HepG2 (cell line): ENCODE measurements around the gene TBCD. TPM values are rescaled to one million over a fixed set of nuclear protein-coding genes. Genes with fewer than 3 reads are reported as not detected.

Experiments
- ATAC-seq: fragments of 200-7000 bp; cut with Tn5 transposase; 3 replicates; pipeline ENCODE4 v1.9.1; 2020; ENCODE audit warnings: mild to moderate bottlenecking, moderate library complexity
- BruUV-seq: library from RNA; stranded (reverse); fragments of 400-500 nt; replicated peaks from 2 replicates; lab custom pipeline; 2021; lab: Mats Ljungman, UMichigan
- CTCF ChIA-PET: fragments of 300-600 bp; formaldehyde crosslinking; extraction: SDS; loops from one replicate; lab custom pipeline; 2021; ENCODE audit warnings: low total read pairs, inconsistent platforms, low intra/inter-chr PET ratio; lab: Yijun Ruan, JAX
- POLR2A ChIA-PET: fragments of 350-600 bp; sonication (Branson Sonifier 250); formaldehyde crosslinking; loops from one replicate; lab custom pipeline; 2020; ENCODE audit warnings: antibody characterized with exemption, inconsistent platforms; lab: Yijun Ruan, JAX
- DNase-seq: peaks from one replicate; pipeline ENCODE4 v3.0.0-alpha.2; 2015; ENCODE audit warnings: low spot score
- FAIRE-seq: peaks from 3 replicates; lab custom pipeline; 2011; peaks lifted over from hg19 to GRCh38; lab: Jason Lieb, UNC
- H2AFZ ChIP-seq: one replicate; pipeline ENCODE4 v1.6.1; 2011; ENCODE audit warnings: low read length, inconsistent platforms
- H3K27ac ChIP-seq: fragments of 300-600 bp; 3 replicates; pipeline ENCODE4 v1.8.0; 2011; ENCODE audit warnings: mixed run types, mild to moderate bottlenecking, mixed read lengths, low read length, inconsistent platforms; ENCODE audit not compliant: insufficient read depth; ENCODE audit errors: extremely low read length
- H3K27me3 ChIP-seq, 2 experiments: fragments of 200-600 bp in 1 of 2; 2 replicates in 1 of 2; 3 replicates in 1 of 2; pipeline versions ENCODE4 v1.6.0 to v1.8.0; 2011; ENCODE audit warnings: low read length in 2 of 2, mild to moderate bottlenecking in 2 of 2, moderate library complexity in 2 of 2, inconsistent platforms in 1 of 2; ENCODE audit not compliant: insufficient read depth in 2 of 2, control insufficient read depth in 1 of 2
- H3K36me3 ChIP-seq, 2 experiments: fragments of 200-600 bp in 1 of 2; replicated peaks in 1 of 2; 2 replicates in 1 of 2; 3 replicates in 1 of 2; pipeline versions ENCODE4 v1.5.1 to v1.8.0; 2011; ENCODE audit warnings: low read length in 2 of 2, inconsistent platforms in 1 of 2; ENCODE audit not compliant: insufficient read depth in 2 of 2, control insufficient read depth in 1 of 2
- H3K4me1 ChIP-seq: 2 replicates; pipeline ENCODE4 v1.5.1; 2012; ENCODE audit warnings: low read length, inconsistent platforms; ENCODE audit not compliant: insufficient read depth
- H3K4me2 ChIP-seq: 2 replicates; pipeline ENCODE4 v1.6.0; 2011; ENCODE audit warnings: low read depth, low read length, inconsistent platforms
- H3K4me3 ChIP-seq, 3 experiments: fragments of 200-600 bp in 1 of 3; sonication (generic), shearing (Covaris generic) in 1 of 3; replicated peaks in 1 of 3; 2 replicates each; pipeline ENCODE4 v1.5.1; 2011 to 2016; ENCODE audit warnings: low read length in 3 of 3, inconsistent platforms in 2 of 3, low read depth in 2 of 3, mild to moderate bottlenecking in 2 of 3, control low read depth in 1 of 3, mixed read lengths in 1 of 3; ENCODE audit not compliant: insufficient read depth in 1 of 3
- H3K79me2 ChIP-seq: one replicate; pipeline ENCODE4 v1.6.1; 2011; ENCODE audit warnings: low read length, inconsistent platforms; ENCODE audit not compliant: insufficient read depth
- H3K9ac ChIP-seq: 2 replicates; pipeline ENCODE4 v1.6.0; 2011; ENCODE audit warnings: mild to moderate bottlenecking, low read depth, low read length, inconsistent platforms; ENCODE audit not compliant: insufficient read depth
- H3K9me3 ChIP-seq: 2 replicates; pipeline ENCODE4 v1.5.1; 2012; ENCODE audit warnings: mild to moderate bottlenecking, low read length
- H4K20me1 ChIP-seq: 2 replicates; pipeline ENCODE4 v1.6.0; 2011; ENCODE audit warnings: inconsistent platforms, mild to moderate bottlenecking, low read length, moderate library complexity; ENCODE audit not compliant: insufficient read depth
- ARID2 ChIP-seq: sonication (generic); formaldehyde crosslinking; IDR thresholded peaks from 2 replicates; pipeline ENCODE4 v1.8.1; 2022; ENCODE audit warnings: mild to moderate bottlenecking, missing genetic modification reagents, borderline replicate concordance
- BRD4 ChIP-seq: sonication (generic); formaldehyde crosslinking; IDR thresholded peaks from 2 replicates; pipeline ENCODE4 v1.4.0; 2020; ENCODE audit warnings: missing genetic modification reagents
- CBX1 ChIP-seq: IDR thresholded peaks from one replicate; pipeline ENCODE4 v1.6.1; 2016; ENCODE audit warnings: antibody characterized with exemption, low read depth
- CEBPG ChIP-seq: IDR thresholded peaks from 2 replicates; pipeline ENCODE4 v1.6.1; 2016
- GATAD1 ChIP-seq: IDR thresholded peaks from 2 replicates; pipeline ENCODE4 v1.6.1; 2016; ENCODE audit warnings: missing genetic modification reagents, missing compliant biosample characterization
- MXI1 ChIP-seq: IDR thresholded peaks from 3 replicates; pipeline ENCODE4 v1.6.1; 2012; ENCODE audit warnings: low read depth, low read length, inconsistent platforms, borderline replicate concordance
- PPARG ChIP-seq: conservative IDR thresholded peaks from 2 replicates; pipeline ENCODE4 v1.6.1; 2016; ENCODE audit warnings: missing biosample characterization, missing genetic modification reagents
- RFXANK ChIP-seq: IDR thresholded peaks from 2 replicates; pipeline ENCODE4 v1.6.1; 2016
- SIN3A ChIP-seq: IDR thresholded peaks from 2 replicates; pipeline ENCODE4 v1.6.1; 2011; ENCODE audit warnings: low read depth, mild to moderate bottlenecking, control low read depth, low read length, borderline replicate concordance
- SNAPC5 ChIP-seq: sonication (generic); formaldehyde crosslinking; IDR thresholded peaks from 2 replicates; pipeline ENCODE4 v1.8.1; 2023; ENCODE audit warnings: mild to moderate bottlenecking, missing genetic modification reagents, borderline replicate concordance
- SSRP1 ChIP-seq: IDR thresholded peaks from 2 replicates; pipeline ENCODE4 v1.6.1; 2016; ENCODE audit warnings: control low read depth
- ZNF121 ChIP-seq: sonication (generic); formaldehyde crosslinking; IDR thresholded peaks from 2 replicates; pipeline ENCODE4 v1.5.0; 2020; ENCODE audit warnings: mild to moderate bottlenecking, missing genetic modification reagents
- ZNF317 ChIP-seq: sonication (generic); formaldehyde crosslinking; IDR thresholded peaks from 2 replicates; pipeline ENCODE4 v1.5.0; 2020; ENCODE audit warnings: mild to moderate bottlenecking, missing genetic modification reagents
- ZNF878 ChIP-seq: sonication (generic); formaldehyde crosslinking; IDR thresholded peaks from 2 replicates; pipeline ENCODE4 v1.8.1; 2023; ENCODE audit warnings: mild to moderate bottlenecking, missing genetic modification reagents, moderate library complexity
- ZSCAN20 ChIP-seq: sonication (generic); formaldehyde crosslinking; IDR thresholded peaks from 2 replicates; pipeline ENCODE4 v1.4.0; 2020; ENCODE audit warnings: missing genetic modification reagents, mild to moderate bottlenecking, borderline replicate concordance
- ZSCAN31 ChIP-seq: sonication (generic); formaldehyde crosslinking; IDR thresholded peaks from 2 replicates; pipeline ENCODE4 v1.5.0; 2020; ENCODE audit warnings: low read depth, mild to moderate bottlenecking, missing genetic modification reagents
- WGBS: methylation state at CpG from one replicate; pipeline ENCODE4 v1.1.6; 2017; ENCODE audit warnings: low lambda C conversion rate; 5-methylcytosine and 5-hydroxymethylcytosine counted together
- in situ Hi-C: cut with HindIII; loops from 2 replicates; pipeline ENCODE4 v1.10.0; 2017; ENCODE audit warnings: low pct_unique_long_range_greater_than_20kb; ENCODE audit not compliant: extremely low pct_ligation_motif_present
- intact Hi-C: fragments of 100-400 bp; cut with micrococcal nuclease; formaldehyde crosslinking; loops from one replicate; pipeline ENCODE4 v1.10.0; 2022; ENCODE audit not compliant: unreplicated experiment
- polyA plus RNA-seq, 8 experiments: library from polyadenylated mRNA; depleted of rRNA in 3 of 8; stranded (reverse) in 7 of 8; unstranded in 1 of 8; fragments of >200 nt; fragmentation: Illumina TruSeq in 4 of 8; extraction: Trizol in 4 of 8; gene quantifications; 2 replicates each; pipeline versions ENCODE4 v1.2.1 to v1.2.3, GENCODE V29; 2011 to 2016; ENCODE audit warnings: low read depth in 4 of 8, missing spikeins in 1 of 8, mixed read lengths in 1 of 8; ENCODE audit not compliant: insufficient read depth in 1 of 8
- total RNA-seq, 5 experiments: library from RNA; depleted of rRNA; stranded (reverse); fragments of >200 nt; fragmentation: Illumina TruSeq; extraction: Trizol; gene quantifications; 2 replicates each; pipeline ENCODE4 v1.2.3, GENCODE V29; 2016; ENCODE audit warnings: low read depth in 1 of 5
- TF ChIP-seq, protein P1 (sequence below), 2 experiments: sonication (generic) in 1 of 2; formaldehyde crosslinking in 1 of 2; IDR thresholded peaks; 2 replicates each; pipeline versions ENCODE4 v1.6.1 to v1.9.0; 2014 to 2022; ENCODE audit warnings: antibody characterized with exemption in 1 of 2, borderline replicate concordance in 1 of 2, inconsistent platforms in 1 of 2, low read depth in 1 of 2, missing genetic modification reagents in 1 of 2

TBCD gene
- total and polyA plus RNA-seq, 2 of the 13 experiments (the other 11 are each of a cell fraction or from before 2014, with no cell fraction given), result 33.9 to 54.8 TPM

- TF ChIP-seq, protein P1, sequence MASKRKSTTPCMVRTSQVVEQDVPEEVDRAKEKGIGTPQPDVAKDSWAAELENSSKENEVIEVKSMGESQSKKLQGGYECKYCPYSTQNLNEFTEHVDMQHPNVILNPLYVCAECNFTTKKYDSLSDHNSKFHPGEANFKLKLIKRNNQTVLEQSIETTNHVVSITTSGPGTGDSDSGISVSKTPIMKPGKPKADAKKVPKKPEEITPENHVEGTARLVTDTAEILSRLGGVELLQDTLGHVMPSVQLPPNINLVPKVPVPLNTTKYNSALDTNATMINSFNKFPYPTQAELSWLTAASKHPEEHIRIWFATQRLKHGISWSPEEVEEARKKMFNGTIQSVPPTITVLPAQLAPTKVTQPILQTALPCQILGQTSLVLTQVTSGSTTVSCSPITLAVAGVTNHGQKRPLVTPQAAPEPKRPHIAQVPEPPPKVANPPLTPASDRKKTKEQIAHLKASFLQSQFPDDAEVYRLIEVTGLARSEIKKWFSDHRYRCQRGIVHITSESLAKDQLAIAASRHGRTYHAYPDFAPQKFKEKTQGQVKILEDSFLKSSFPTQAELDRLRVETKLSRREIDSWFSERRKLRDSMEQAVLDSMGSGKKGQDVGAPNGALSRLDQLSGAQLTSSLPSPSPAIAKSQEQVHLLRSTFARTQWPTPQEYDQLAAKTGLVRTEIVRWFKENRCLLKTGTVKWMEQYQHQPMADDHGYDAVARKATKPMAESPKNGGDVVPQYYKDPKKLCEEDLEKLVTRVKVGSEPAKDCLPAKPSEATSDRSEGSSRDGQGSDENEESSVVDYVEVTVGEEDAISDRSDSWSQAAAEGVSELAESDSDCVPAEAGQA (IDR thresholded peaks at IDR 0.05; ENCODE audit: low read depth), result no peak
- TF ChIP-seq, protein P1 (CRISPR knock-in tag; IDR thresholded peaks at IDR 0.05; ENCODE audit: borderline replicate concordance), result no peak
- TF ChIP-seq ZNF878 (no peak), CEBPG (CRISPR knock-in tag) (no peak)
- TF ChIP-seq, all 625 proteins: peak for 0
Measured at GRCh38 chr17:82832411-82832810, 80.5 kb downstream of the TBCD start (continued).

DNA sequence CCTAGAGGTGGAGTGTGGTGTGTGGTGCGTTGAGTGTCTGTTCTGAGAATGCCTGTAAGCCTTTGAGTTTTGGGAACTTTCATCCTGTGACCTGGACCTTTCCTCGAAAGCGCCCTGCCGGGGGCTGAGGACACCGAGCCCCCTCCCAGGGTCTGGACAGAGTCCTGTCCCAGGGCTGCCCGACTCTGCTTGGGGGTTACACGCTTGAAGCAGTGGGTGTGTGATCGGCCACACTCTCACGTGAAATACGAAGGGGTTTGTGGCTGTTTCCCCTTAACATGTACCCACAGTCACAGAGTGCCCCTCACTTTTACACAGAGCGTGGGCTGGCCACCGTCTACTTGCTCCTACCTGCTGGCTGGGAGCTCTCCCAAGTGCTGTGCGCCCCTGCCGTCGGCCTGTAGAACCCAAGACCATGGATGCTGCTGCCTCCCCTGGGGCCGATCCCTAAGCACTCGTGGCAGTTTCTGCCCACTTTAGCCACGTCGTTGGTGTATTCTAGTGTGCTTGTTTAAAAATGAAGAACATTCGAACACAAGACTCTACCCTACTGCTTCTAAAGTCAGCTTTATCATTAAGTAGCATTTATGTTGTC lies 81.1 kb downstream of the TBCD start:
- no peak overlapping the region for H3K4me3 ChIP-seq
- no peak overlapping the region for H3K27ac ChIP-seq
- H2AFZ ChIP-seq, result no peak overlapping the region
- no peaks in the 10 kb centered on the region for H3K27me3 ChIP-seq
- 94% methylated on average over 15 of the region's 20 CpGs for WGBS
- peaks cover 8 to 19% of the 10 kb centered on the region in 2 experiments; a peak in 4 of 5 replicates for H3K36me3 ChIP-seq
- H3K9me3 ChIP-seq, result no peaks in the 10 kb centered on the region
- no peak for TF ChIP-seq RFXANK (CRISPR knock-in tag)
- no peak for TF ChIP-seq ZSCAN31 (CRISPR knock-in tag)
- TF ChIP-seq ZNF121 (CRISPR knock-in tag), result no peak
- no peak for TF ChIP-seq CBX1
- no peak for TF ChIP-seq SSRP1
- no peak for TF ChIP-seq SNAPC5
- no peak for TF ChIP-seq ZNF317 (CRISPR knock-in tag)
- no peak for TF ChIP-seq SIN3A
- no peak for TF ChIP-seq BRD4 (CRISPR knock-in tag)
- no peak for TF ChIP-seq MXI1
- TF ChIP-seq GATAD1, result no peak
- TF ChIP-seq ZSCAN20 (CRISPR knock-in tag), result no peak
- no peak for TF ChIP-seq PPARG (CRISPR knock-in tag)
- no peak for TF ChIP-seq ARID2 (CRISPR knock-in tag)
- POLR2A ChIA-PET, result no interaction called here
- no peaks in the 10 kb centered on the region for H4K20me1 ChIP-seq
- H3K9ac ChIP-seq, result no peak overlapping the region
- H3K4me1 ChIP-seq, result peaks cover 18% of the 10 kb centered on the region
- ATAC-seq (no peak), FAIRE-seq (no peak), DNase-seq (no peak)
- H3K4me2 ChIP-seq, result no peak overlapping the region
- intact Hi-C loops (no loop called here), in situ Hi-C loops (no loop called here)
- no TSS peak for BruUV-seq
- CTCF ChIA-PET, result no interaction called here
- H3K79me2 ChIP-seq, result no peaks in the 10 kb centered on the region
